Gastroesophageal sphincter (tissue), 3 donors: ENCODE measurements around the gene CHST15.

ENCODE experiments used
- CTCF ChIP-seq, 4 experiments: fragments of 200-600 bp in 2 of 4; fragments of 450-650 bp in 2 of 4; sonication (generic) in 1 of 4; IDR thresholded peaks; one replicate each; pipeline ENCODE4 v1.5.1; 2017 to 2019; ENCODE audit warnings: antibody characterized with exemption in 4 of 4, mild to moderate bottlenecking in 2 of 4, moderate library complexity in 2 of 4
- EP300 ChIP-seq: sonication (generic); formaldehyde crosslinking; IDR thresholded peaks from one replicate; pipeline ENCODE4 v1.6.1; 2017; ENCODE audit warnings: antibody characterized with exemption, mild to moderate bottlenecking
- POLR2A ChIP-seq, 2 donors: fragments of 450-650 bp; IDR thresholded peaks; one replicate each; pipeline ENCODE4 v1.6.1; 2017; ENCODE audit warnings: antibody characterized with exemption in 2 of 2, mild to moderate bottlenecking in 2 of 2, moderate library complexity in 1 of 2
- POLR2AphosphoS5 ChIP-seq: sonication (generic); formaldehyde crosslinking; IDR thresholded peaks from one replicate; pipeline ENCODE4 v1.6.1; 2017; ENCODE audit warnings: antibody characterized with exemption

GRCh38 chr10:124088915-124089314 lies 4.5 kb downstream of the CHST15 start:
- TF ChIP-seq CTCF (IDR thresholded peaks at IDR 0.05) (no peak), POLR2A (IDR thresholded peaks at IDR 0.05) (no peak), POLR2AphosphoS5 (no peak), EP300 (no peak)
